ENCODE data around the gene CREB5.
A peak's percentile ranks its signal among the peaks of the same experiment; 100 is the strongest.

Gene CREB5

DNA sequence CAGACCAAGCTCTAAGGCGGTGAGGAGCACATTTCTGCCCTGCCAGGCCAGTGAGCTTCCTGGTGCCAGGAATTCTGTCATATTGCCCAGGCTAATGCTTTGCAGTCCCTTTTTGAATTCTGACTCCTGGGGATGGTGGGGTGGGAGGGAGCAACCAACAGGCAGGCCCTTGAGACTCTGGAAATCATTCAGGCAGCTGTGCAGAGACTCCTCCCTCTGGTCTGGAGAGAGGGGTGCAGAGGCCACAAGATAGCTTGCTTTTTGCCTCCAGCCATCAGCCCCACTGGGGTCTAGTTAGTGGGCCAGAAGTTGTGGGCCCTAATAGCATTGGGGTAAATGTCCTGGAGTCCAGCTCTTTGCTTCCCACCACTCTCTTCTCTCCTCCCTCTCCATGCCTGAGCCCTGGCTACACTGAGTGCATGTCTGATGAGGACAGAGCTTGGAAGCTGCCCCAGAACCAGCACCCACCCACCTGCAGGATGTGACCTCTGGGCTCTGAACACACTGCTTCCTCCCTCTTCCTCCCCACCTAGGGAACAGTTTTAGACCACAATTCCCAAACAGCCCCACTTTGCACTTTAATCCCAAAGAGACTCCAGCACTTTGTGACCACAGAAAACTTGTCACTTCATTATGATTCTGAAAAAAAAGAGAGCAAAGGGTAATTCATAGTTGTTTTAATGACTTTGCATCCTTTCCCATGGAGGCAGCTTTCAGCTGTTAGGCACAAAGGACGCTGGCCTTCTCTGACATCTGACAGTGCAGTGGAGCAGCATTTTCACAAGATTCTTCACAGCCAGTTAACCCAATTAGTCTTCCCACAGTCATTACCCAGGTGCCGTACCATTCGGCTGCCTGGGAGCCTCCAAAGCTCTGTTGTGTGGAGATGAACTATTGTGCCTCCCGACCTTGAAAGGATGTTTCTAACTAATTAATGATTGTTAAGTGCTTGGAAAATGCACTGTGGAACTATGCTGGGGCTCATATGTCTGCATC lies 283.3 kb downstream of the CREB5 start:
- no peak for DNase-seq

- no peak for DNase-seq
Measured at GRCh38 chr7:28697913-28698563, 285.7 kb downstream of the CREB5 start.

- DNase-seq: no peak
Measured at GRCh38 chr7:28698840-28699239, 286.5 kb downstream of the CREB5 start.

- no peak for DNase-seq
Measured at GRCh38 chr7:28700096-28700495, 287.8 kb downstream of the CREB5 start.

DNA sequence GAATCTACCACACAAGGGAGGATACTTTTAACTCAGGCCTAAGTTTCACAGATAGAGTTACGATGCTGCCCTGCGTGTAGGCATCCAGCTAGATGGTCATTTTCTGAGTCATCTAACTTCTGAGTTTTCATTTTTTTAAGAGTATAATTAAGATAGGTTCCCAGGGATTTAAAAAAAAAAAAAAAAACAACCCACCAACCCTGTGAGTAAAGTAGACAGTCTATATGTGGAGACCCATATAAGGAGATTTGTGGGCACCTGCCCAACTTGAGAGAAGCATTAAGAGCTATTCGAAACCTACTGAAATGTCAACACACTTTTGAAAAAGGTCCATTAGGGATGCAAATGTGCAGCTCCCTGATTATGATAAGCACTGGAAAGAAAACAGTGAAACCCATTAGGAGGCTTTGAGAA lies 288.5 kb downstream of the CREB5 start:
- DNase-seq: no peak

DNA sequence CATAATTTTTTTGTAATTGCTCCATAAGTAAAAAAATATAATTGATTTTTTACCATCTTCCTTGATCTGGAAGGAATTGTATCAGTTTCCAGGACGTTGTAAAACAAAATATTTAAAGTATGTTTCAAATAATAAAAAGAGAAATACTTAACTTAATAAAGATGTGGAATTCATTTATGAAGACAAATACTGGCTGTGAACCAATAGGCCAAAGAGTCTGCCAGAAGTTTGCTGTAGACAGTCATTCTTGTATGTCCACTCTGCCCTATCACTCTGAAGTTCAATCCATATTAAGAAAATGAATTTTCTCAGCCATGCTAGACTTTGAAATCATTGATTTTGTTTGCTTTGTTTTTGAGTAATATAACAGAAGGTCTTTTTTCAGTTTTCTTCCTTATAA lies 289.4 kb downstream of the CREB5 start:
- no peak for DNase-seq

- no peak for DNase-seq
Measured at GRCh38 chr7:28702171-28702570, 289.9 kb downstream of the CREB5 start.

- DNase-seq: no peak
Measured at GRCh38 chr7:28703037-28703765, 290.9 kb downstream of the CREB5 start.

GRCh38 chr7:28704706-28705105 lies 292.4 kb downstream of the CREB5 start:
- no peak for DNase-seq

- no peak for DNase-seq
Measured at GRCh38 chr7:28705350-28705749, 293.0 kb downstream of the CREB5 start.

DNA sequence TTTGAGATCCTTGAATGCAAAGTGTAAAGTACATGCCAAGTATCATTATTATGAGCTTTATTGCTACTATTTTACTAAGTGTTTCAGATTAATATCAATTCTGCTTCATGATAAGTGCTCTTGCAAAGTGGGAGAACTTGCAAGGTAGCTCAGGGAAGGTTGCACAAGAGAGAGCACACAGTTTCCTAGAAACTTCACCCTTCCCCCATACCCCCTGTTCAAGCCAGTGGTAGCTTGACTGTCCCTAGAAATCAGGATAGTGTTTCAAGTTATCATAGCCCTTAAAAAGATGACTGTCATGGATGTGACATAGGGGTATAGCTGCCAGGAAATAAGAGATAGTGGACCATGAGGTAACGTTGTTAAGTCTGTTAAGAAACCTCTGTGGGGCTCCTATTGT lies 294.3 kb downstream of the CREB5 start:
- no peak for DNase-seq

- DNase-seq: no peak
Measured at GRCh38 chr7:28707291-28707690, 295.0 kb downstream of the CREB5 start.

GRCh38 chr7:28708033-28708951 lies 296.0 kb downstream of the CREB5 start:
- no peak for DNase-seq

DNA sequence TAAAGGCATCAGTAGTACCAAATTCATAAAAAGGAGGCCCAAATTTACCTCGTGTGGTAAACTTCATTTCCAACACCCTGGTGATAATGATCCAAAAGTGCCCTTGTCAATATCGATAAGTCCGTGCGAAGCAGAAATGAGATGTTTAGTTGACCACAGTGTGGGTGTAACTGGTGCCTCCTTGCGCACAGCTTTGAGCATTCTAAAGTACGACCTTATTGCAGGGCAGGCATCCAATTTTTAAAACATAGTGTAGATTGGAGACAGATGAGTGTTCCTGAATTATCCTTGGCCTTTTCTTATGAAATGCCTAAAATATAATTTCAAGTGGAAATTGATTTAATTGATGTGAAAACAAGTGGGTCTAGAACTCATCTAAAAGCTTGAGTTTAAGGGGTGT lies 297.4 kb downstream of the CREB5 start:
- DNase-seq: no peak

DNA sequence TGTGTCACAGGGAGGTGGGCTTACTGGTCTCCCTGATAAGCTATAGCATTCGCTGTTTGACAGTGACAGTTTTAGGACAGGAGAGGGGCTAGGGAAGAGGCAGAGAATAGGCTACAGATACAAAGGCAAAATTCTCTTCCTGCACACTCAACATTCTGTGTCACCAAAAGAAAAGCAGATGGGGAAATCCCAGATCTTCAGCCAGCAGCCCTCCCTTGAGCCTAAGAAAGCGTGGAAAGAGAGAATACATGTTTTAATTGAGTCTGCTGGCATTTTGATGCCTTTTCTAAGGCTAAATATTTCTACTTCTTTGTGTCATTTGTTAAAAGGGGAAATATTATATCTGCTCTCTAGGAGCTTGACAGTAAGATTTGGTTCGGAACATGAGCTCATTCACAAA lies 298.8 kb downstream of the CREB5 start:
- DNase-seq: no peak

- DNase-seq: no peak
Measured at GRCh38 chr7:28714459-28715120, 302.3 kb downstream of the CREB5 start.

DNA sequence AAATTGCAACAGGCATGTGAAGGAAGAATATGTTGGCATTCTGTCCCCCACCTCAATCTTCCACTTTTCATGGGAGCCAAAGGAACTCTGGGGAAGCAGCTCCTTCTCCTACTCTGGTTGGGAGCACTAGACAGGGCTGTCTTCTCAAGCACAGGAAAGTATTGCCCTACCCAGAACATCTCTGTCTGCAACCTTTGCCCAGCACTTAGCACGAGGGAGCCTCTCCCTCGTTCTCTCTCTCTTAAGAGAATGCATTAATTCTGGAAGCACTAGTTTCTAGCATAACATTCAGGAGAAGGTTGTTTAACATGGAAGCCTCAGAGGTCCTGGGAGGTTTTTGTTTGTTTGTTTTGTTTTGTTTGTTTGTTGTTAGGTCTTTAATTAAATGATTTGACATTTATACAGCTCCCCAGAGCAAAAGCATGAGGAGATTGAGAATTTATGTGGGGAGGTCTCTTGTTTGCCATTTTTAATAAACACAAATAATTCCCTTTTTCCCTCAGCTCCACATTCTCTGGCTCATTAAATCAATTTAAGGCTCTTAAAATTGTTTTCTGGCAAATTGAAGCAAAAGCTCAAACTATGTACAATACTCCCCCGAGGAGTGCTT lies 305.2 kb downstream of the CREB5 start:
- DNase-seq: no peak

GRCh38 chr7:28718055-28718481 lies 305.8 kb downstream of the CREB5 start:
- no peak for DNase-seq

DNA sequence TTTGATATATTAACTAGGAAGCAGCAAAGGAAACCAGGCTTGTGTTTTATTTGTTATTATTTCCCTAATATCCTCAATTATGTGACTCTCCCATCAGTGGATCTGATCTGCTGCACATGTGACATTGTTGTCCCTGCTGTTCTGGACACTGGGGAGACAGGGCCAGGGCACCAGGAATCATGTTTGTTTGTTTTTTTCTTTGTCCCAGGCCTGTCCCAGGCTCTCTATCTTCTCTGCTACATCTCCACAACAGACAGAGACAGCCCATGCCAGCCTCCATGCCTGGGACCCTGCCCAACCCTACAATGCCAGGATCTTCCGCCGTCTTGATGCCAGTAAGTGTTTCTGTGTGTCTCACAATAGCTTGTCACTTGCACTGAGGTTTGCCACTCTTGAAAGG lies 306.2 kb downstream of the CREB5 start:
- no peak for DNase-seq

- DNase-seq: peak; percentile 97
Measured at GRCh38 chr7:28722684-28723083, 310.4 kb downstream of the CREB5 start.

- DNase-seq: no peak
Measured at GRCh38 chr7:28723336-28723735, 311.0 kb downstream of the CREB5 start.
